Tibial nerve (tissue), 4 donors: ENCODE results near the gene FABP6. TPM values are rescaled to one million over a fixed set of nuclear protein-coding genes. Genes with fewer than 3 reads are reported as not detected.

Experiments used
- DNase-seq, 2 donors: peaks; one replicate each; pipeline ENCODE4 v3.0.0-alpha.2; 2019; ENCODE audit warnings: low spot score in 2 of 2
- H3K27ac ChIP-seq, 4 donors: fragments of 200-600 bp; sonication (generic) in 3 of 4; one replicate each; pipeline ENCODE4 v1.5.1; 2017 to 2019; ENCODE audit warnings: mild to moderate bottlenecking in 1 of 4
- H3K27me3 ChIP-seq, 2 donors: fragments of 200-600 bp; sonication (generic) in 1 of 2; one replicate each; pipeline versions ENCODE4 v1.5.1 to v1.6.0; 2017 to 2019
- H3K36me3 ChIP-seq, 3 donors: fragments of 200-600 bp; sonication (generic); one replicate each; pipeline ENCODE4 v1.5.1; 2018 to 2019
- H3K4me1 ChIP-seq, 4 donors: fragments of 200-600 bp; sonication (generic) in 3 of 4; one replicate each; pipeline ENCODE4 v1.5.1; 2017 to 2019
- H3K4me3 ChIP-seq, 4 donors: fragments of 200-600 bp; sonication (generic) in 3 of 4; one replicate each; pipeline ENCODE4 v1.5.1; 2017 to 2019; ENCODE audit warnings: mild to moderate bottlenecking in 1 of 4, moderate library complexity in 1 of 4
- H3K9me3 ChIP-seq, 4 donors: fragments of 200-600 bp; sonication (generic) in 3 of 4; one replicate each; pipeline ENCODE4 v1.5.1; 2017 to 2019
- EP300 ChIP-seq, 2 donors: sonication (generic); formaldehyde crosslinking; IDR thresholded peaks; one replicate each; pipeline ENCODE4 v1.6.1; 2017; ENCODE audit warnings: antibody characterized with exemption in 2 of 2, mild to moderate bottlenecking in 1 of 2
- POLR2A ChIP-seq, 2 donors: fragments of 450-650 bp; IDR thresholded peaks; one replicate each; pipeline ENCODE4 v1.6.1; 2017; ENCODE audit warnings: antibody characterized with exemption in 2 of 2, mild to moderate bottlenecking in 2 of 2, moderate library complexity in 2 of 2
- WGBS, 2 donors: methylation state at CpG; one replicate each; pipeline ENCODE4 v1.1.5; 2018; 5-methylcytosine and 5-hydroxymethylcytosine counted together
- total RNA-seq, 4 donors: library from RNA; depleted of rRNA; stranded (reverse); fragments of >200 nt; gene quantifications; one replicate each; pipeline ENCODE4 v1.1.0, GENCODE V29; 2016
- TF ChIP-seq, protein P1 (sequence below), 5 experiments: fragments of 200-600 bp in 3 of 5; fragments of 450-650 bp in 2 of 5; sonication (generic) in 3 of 5; IDR thresholded peaks; one replicate each; pipeline ENCODE4 v1.5.1; 2016 to 2019; ENCODE audit warnings: antibody characterized with exemption in 5 of 5, mild to moderate bottlenecking in 3 of 5, moderate library complexity in 2 of 5

FABP6 gene, protein sequence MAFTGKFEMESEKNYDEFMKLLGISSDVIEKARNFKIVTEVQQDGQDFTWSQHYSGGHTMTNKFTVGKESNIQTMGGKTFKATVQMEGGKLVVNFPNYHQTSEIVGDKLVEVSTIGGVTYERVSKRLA
- not detected for total RNA-seq

DNA sequence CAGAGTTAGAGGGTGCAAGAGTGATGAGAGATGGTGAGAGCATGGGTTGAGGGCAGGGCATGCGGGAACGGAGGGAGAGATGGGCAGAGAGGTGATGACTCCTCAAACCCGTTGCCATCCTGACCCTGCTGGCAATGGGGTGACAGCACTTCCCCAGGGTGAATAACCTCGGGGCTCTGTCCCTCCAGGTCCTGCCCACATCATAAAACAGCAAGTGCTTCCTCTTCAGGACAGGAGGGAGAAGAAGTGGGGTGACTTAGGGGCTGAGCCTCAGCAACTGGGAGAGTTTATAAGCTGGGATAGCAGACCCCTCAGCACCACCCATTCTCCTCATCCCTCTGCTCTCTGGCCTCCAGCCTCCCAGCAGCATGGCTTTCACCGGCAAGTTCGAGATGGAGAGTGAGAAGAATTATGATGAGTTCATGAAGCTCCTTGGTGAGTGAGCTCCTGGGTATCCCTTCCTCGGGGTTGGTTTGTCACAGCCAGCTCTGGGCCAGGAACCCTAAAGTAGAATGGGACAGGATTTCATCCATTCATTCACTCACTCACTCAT lies at the start of gene FABP6:
Gene FABP6 (plus strand): TSS at position 317 of the 553 bp plus-strand sequence. CDS start 52 bp downstream, at position 369.
- Histone ChIP-seq H3K27me3 (no peaks in the 10 kb centered on the region), H3K36me3 (no peaks in the 10 kb centered on the region), H3K27ac (no peak within 1 kb of the TSS), H3K4me1 (no peaks in the 10 kb centered on the region), H3K4me3 (no peak within 1 kb of the TSS), H3K9me3 (no peaks in the 10 kb centered on the region)
- DNase-seq: no peak
- 58 to 70% methylated on average over 7 of the region's 7 CpGs for WGBS, 2 donors
- TF ChIP-seq, protein P1, sequence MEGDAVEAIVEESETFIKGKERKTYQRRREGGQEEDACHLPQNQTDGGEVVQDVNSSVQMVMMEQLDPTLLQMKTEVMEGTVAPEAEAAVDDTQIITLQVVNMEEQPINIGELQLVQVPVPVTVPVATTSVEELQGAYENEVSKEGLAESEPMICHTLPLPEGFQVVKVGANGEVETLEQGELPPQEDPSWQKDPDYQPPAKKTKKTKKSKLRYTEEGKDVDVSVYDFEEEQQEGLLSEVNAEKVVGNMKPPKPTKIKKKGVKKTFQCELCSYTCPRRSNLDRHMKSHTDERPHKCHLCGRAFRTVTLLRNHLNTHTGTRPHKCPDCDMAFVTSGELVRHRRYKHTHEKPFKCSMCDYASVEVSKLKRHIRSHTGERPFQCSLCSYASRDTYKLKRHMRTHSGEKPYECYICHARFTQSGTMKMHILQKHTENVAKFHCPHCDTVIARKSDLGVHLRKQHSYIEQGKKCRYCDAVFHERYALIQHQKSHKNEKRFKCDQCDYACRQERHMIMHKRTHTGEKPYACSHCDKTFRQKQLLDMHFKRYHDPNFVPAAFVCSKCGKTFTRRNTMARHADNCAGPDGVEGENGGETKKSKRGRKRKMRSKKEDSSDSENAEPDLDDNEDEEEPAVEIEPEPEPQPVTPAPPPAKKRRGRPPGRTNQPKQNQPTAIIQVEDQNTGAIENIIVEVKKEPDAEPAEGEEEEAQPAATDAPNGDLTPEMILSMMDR (IDR thresholded peaks at IDR 0.05): no peak

DNA sequence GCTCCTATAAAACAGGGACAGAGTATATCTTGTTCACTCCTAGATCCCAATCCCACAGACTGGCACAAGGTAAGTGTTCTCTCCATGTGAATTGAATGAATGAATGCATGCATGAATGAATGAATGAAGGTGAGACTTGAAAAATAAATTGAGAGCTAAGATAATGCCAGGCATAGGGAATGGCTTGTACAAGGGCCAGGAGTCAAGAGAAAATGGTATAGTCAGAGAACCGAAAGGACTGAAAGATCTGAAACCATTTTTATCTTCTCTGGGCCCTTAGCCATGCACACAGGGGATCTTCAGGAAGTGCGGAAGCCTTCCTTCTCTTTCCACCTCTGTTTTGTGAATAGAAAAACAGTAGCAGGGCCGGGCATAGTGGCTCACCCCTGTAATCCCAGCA lies 48.4 kb upstream of the FABP6 start:
- 76 to 83% methylated on average over 3 of the region's 3 CpGs for WGBS, 2 donors
- Histone ChIP-seq H3K4me3 (no peak overlapping the region), H3K36me3 (no peaks in the 10 kb centered on the region), H3K27ac (no peak overlapping the region), H3K27me3 (no peaks in the 10 kb centered on the region), H3K9me3 (no peaks in the 10 kb centered on the region), H3K4me1 (peaks cover 0 to 1% (median 0%) of the 10 kb centered on the region in 4 donors)
- DNase-seq: no peak
- TF ChIP-seq POLR2A (IDR thresholded peaks at IDR 0.05): no peak
- TF ChIP-seq EP300 (IDR thresholded peaks at IDR 0.05): no peak
- TF ChIP-seq, protein P1 (IDR thresholded peaks at IDR 0.05): no peak

DNA sequence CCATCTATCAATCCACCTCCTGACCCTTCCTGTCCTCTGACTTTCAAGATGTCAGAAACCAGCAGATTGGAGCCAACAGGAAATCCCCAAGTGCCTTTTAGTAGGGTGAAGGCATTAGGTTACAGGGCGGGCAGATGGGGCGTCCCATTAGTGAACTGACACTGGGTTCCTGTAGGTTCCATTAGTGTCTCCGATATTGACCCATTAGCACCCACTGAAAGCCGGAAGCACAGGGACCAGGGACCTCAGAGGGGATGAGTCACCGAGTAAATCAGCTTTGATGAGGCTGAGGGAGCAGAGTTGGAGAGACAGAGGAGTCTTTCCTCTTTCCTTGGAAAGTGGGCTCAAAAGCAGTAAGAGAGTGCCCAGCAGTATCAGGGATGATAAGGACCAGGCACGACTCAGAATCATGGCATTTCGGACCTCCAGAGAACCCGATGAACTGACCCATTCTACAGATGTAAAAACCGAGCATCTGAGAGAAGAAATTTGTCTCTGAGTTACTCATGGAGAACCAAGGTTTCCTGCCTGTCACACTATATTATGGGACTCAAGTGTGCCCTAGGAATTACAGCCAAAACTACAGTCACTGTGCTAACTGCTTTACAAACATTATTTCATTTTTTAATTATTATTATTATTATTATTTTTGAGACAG lies 47.2 kb upstream of the FABP6 start:
- DNase-seq: no peak
- H3K4me1 ChIP-seq: no peaks in the 10 kb centered on the region
- no peak overlapping the region for H3K27ac ChIP-seq
- no peaks in the 10 kb centered on the region for H3K9me3 ChIP-seq
- no peak for TF ChIP-seq EP300 (IDR thresholded peaks at IDR 0.05)
- no peak for TF ChIP-seq POLR2A (IDR thresholded peaks at IDR 0.05)
- TF ChIP-seq, protein P1 (IDR thresholded peaks at IDR 0.05): no peak
- no peaks in the 10 kb centered on the region for H3K27me3 ChIP-seq
- H3K36me3 ChIP-seq: no peaks in the 10 kb centered on the region
- WGBS, 2 donors: 80 to 81% methylated on average over 9 of the region's 9 CpGs
- H3K4me3 ChIP-seq: no peak overlapping the region

DNA sequence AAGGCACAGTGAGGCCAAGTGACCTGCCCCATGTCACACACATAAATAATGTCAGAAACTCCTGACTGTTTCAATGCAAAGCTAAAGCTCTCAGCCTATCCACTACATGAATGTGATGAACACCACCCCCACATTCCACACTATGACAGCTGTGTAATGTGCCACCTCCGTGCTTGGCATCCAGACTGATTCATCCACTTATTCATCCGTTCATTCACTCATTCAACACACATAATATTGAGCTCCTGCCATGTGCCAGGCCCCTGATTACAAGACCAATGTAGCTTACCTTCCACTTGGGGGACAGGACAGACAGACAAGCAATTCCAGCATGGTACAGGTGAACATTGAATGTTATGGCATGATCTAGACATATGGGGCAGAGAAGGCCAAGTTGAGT lies 46.2 kb upstream of the FABP6 start:
- Histone ChIP-seq H3K4me3 (no peak overlapping the region), H3K36me3 (no peaks in the 10 kb centered on the region), H3K27ac (no peak overlapping the region), H3K9me3 (no peaks in the 10 kb centered on the region), H3K4me1 (peaks cover 0 to 3% (median under 1%) of the 10 kb centered on the region in 4 donors), H3K27me3 (no peaks in the 10 kb centered on the region)
- 60 to 61% methylated on average over 2 of the region's 2 CpGs for WGBS, 2 donors
- TF ChIP-seq POLR2A (IDR thresholded peaks at IDR 0.05): no peak
- DNase-seq: no peak

DNA sequence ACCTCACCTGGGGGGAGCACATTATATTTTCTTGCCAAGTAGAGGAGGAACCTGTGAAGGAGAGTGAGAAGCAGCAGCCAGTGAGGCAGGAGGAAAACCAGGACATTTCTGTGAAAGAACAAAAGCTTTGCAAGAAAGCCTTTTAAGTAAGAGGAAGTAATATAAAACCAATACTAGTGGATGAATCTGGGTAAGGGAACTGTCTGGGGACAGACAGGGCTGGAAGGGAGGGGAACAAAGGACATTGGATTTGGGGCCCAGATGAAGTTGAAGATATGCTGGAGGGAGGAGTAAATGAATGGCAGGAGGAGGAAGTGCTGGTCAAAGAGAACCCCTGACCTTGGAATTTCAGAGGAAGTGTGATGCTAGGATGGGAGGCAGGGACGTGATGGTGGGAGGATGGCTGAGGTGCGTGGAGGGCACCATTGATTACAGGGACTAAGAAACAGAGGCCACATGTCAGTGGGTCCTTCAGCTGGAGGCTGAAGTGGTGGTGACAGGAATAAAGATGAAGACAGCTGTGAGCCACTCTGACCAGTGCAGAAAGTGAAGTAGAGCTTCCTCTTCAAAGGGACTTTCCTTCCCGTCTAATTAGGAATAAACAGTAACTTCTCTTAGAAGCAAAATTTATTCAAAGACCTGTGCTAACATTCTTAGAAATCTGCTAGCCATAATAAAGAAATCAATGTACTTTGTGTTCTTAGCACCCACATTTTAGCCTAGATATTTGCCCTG lies 43.5 kb upstream of the FABP6 start:
- no peaks in the 10 kb centered on the region for H3K27me3 ChIP-seq

More for the DNA sequence above, 43.5 kb upstream of the FABP6 start:
- 39 to 42% methylated on average over 3 of the region's 3 CpGs for WGBS, 2 donors
- Histone ChIP-seq H3K4me1 (peaks cover 0 to 13% (median 6%) of the 10 kb centered on the region in 4 donors), H3K4me3 (no peak overlapping the region), H3K27ac (no peak overlapping the region), H3K9me3 (no peaks in the 10 kb centered on the region), H3K36me3 (no peaks in the 10 kb centered on the region)
- no peak for DNase-seq
- TF ChIP-seq, protein P1 (IDR thresholded peaks at IDR 0.05): no peak
- TF ChIP-seq POLR2A (IDR thresholded peaks at IDR 0.05): no peak
- TF ChIP-seq EP300 (IDR thresholded peaks at IDR 0.05): no peak
